ENCODE data around the gene CEACAM4.
"Not testable (repeated sequence)": the region's sequence is repeated elsewhere in the genome, so short reads cannot be mapped to it uniquely, and the experiment has no call there.

CEACAM4 gene

GRCh38 chr19:41586064-41586463, 40.8 kb downstream of the CEACAM4 start:
- DNase-seq (ENCODE audit: low read depth in 1 of 2, low spot score in 1 of 2) = no peak

GRCh38 chr19:41584931-41585330, 41.9 kb downstream of the CEACAM4 start:
- DNase-seq (ENCODE audit: low read depth in 1 of 2, low spot score in 1 of 2) = no peak

GRCh38 chr19:41584260-41584810, 42.5 kb downstream of the CEACAM4 start:
- no peak for DNase-seq (ENCODE audit: low read depth in 1 of 2, low spot score in 1 of 2)

- DNase-seq (ENCODE audit: low read depth in 1 of 2, low spot score in 1 of 2) = not testable (repeated sequence)
Observed at GRCh38 chr19:41582577-41583182, 44.2 kb downstream of the CEACAM4 start.

GRCh38 chr19:41581068-41581467, 45.8 kb downstream of the CEACAM4 start:
- DNase-seq (ENCODE audit: low read depth in 1 of 2, low spot score in 1 of 2) = not testable (repeated sequence)

GRCh38 chr19:41578886-41579285, 48.0 kb downstream of the CEACAM4 start:
- no peak for DNase-seq (ENCODE audit: low read depth in 1 of 2, low spot score in 1 of 2)

- no peak for DNase-seq (ENCODE audit: low read depth in 1 of 2, low spot score in 1 of 2)
Observed at GRCh38 chr19:41577833-41578232, 49.0 kb downstream of the CEACAM4 start.

- DNase-seq (ENCODE audit: low read depth in 1 of 2, low spot score in 1 of 2) = no peak
Observed at GRCh38 chr19:41577144-41577830, 49.6 kb downstream of the CEACAM4 start.

- DNase-seq (ENCODE audit: low read depth in 1 of 2, low spot score in 1 of 2) = peak in 1 of 2 donors; percentile 51
Observed at GRCh38 chr19:41575998-41576397, 50.9 kb downstream of the CEACAM4 start, which contains the start of gene CEACAM21. TSS of gene CEACAM21 (plus strand) at chr19:41576166. CDS start at chr19:41576275, 109 bp downstream.

GRCh38 chr19:41570639-41571112, 56.2 kb downstream of the CEACAM4 start:
- peak; percentile 78 to 82 for DNase-seq (ENCODE audit: low read depth in 1 of 2, low spot score in 1 of 2)

- DNase-seq (ENCODE audit: low read depth in 1 of 2, low spot score in 1 of 2) = no peak
Observed at GRCh38 chr19:41570179-41570578, 56.7 kb downstream of the CEACAM4 start.

- DNase-seq (ENCODE audit: low read depth in 1 of 2, low spot score in 1 of 2) = no peak
Observed at GRCh38 chr19:41569481-41570150, 57.3 kb downstream of the CEACAM4 start.
